ENCODE results near the gene LRP10. TPM values are rescaled to one million over a fixed set of nuclear protein-coding genes. Genes with fewer than 3 reads are reported as not detected.

The LRP10 gene
- total RNA-seq, 1 donor from 2014 or later, result 34.8 TPM

GRCh38 chr14:22884738-22885523 lies 13.4 kb downstream of the LRP10 start:
- Histone ChIP-seq H3K4me3 (ENCODE audit: low read depth, low read length) (no peak overlapping the region), H3K27me3 (ENCODE audit: control insufficient read depth, insufficient read depth, low read length) (no peaks in the 10 kb centered on the region), H3K36me3 (ENCODE audit: control insufficient read depth, insufficient read depth, low read length) (no peaks in the 10 kb centered on the region)
- TF ChIP-seq CTCF (IDR thresholded peaks at IDR 0.05; ENCODE audit: insufficient read depth, low read length, severe bottlenecking), result no peak
- DNase-seq (ENCODE audit: low read depth), result no peak
- no peak for FAIRE-seq

- no peaks in the 10 kb centered on the region for H3K27me3 ChIP-seq (ENCODE audit: control insufficient read depth, insufficient read depth, low read length)
- DNase-seq (ENCODE audit: low read depth) (no peak), FAIRE-seq (no peak)
- TF ChIP-seq CTCF (IDR thresholded peaks at IDR 0.05; ENCODE audit: insufficient read depth, low read length, severe bottlenecking), result no peak
- H3K4me3 ChIP-seq (ENCODE audit: low read depth, low read length), result no peak overlapping the region
- H3K36me3 ChIP-seq (ENCODE audit: control insufficient read depth, insufficient read depth, low read length), result no peaks in the 10 kb centered on the region
Measured at GRCh38 chr14:22885975-22886374, 14.4 kb downstream of the LRP10 start.

GRCh38 chr14:22886500-22887259 lies 15.1 kb downstream of the LRP10 start:
- Histone ChIP-seq H3K27me3 (ENCODE audit: control insufficient read depth, insufficient read depth, low read length) (no peaks in the 10 kb centered on the region), H3K36me3 (ENCODE audit: control insufficient read depth, insufficient read depth, low read length) (no peaks in the 10 kb centered on the region), H3K4me3 (ENCODE audit: low read depth, low read length) (peak overlapping the region; percentile 54)
- DNase-seq (ENCODE audit: low read depth) (peak; percentile 52), FAIRE-seq (no peak)
- peak; percentile 36 for TF ChIP-seq CTCF (IDR thresholded peaks at IDR 0.05; ENCODE audit: insufficient read depth, low read length, severe bottlenecking)

- TF ChIP-seq CTCF (IDR thresholded peaks at IDR 0.05; ENCODE audit: insufficient read depth, low read length, severe bottlenecking), result no peak
- DNase-seq (ENCODE audit: low read depth) (peak; percentile 91), FAIRE-seq (no peak)
- Histone ChIP-seq H3K36me3 (ENCODE audit: control insufficient read depth, insufficient read depth, low read length) (no peaks in the 10 kb centered on the region), H3K4me3 (ENCODE audit: low read depth, low read length) (peak overlapping the region; percentile 54), H3K27me3 (ENCODE audit: control insufficient read depth, insufficient read depth, low read length) (no peaks in the 10 kb centered on the region)
Measured at GRCh38 chr14:22887260-22887989, 15.9 kb downstream of the LRP10 start.

GRCh38 chr14:22887990-22888378 lies 16.4 kb downstream of the LRP10 start:
- no peak for TF ChIP-seq CTCF (IDR thresholded peaks at IDR 0.05; ENCODE audit: insufficient read depth, low read length, severe bottlenecking)
- peak overlapping the region; percentile 54 for H3K4me3 ChIP-seq (ENCODE audit: low read depth, low read length)
- FAIRE-seq, result no peak

More at GRCh38 chr14:22887990-22888378, 16.4 kb downstream of the LRP10 start:
- no peaks in the 10 kb centered on the region for H3K36me3 ChIP-seq (ENCODE audit: control insufficient read depth, insufficient read depth, low read length)
- DNase-seq (ENCODE audit: low read depth), result no peak
- no peaks in the 10 kb centered on the region for H3K27me3 ChIP-seq (ENCODE audit: control insufficient read depth, insufficient read depth, low read length)

All from bronchial epithelial cell (primary cell).